Measurements from ENCODE around the gene GOSR2.

The GOSR2 gene

DNA sequence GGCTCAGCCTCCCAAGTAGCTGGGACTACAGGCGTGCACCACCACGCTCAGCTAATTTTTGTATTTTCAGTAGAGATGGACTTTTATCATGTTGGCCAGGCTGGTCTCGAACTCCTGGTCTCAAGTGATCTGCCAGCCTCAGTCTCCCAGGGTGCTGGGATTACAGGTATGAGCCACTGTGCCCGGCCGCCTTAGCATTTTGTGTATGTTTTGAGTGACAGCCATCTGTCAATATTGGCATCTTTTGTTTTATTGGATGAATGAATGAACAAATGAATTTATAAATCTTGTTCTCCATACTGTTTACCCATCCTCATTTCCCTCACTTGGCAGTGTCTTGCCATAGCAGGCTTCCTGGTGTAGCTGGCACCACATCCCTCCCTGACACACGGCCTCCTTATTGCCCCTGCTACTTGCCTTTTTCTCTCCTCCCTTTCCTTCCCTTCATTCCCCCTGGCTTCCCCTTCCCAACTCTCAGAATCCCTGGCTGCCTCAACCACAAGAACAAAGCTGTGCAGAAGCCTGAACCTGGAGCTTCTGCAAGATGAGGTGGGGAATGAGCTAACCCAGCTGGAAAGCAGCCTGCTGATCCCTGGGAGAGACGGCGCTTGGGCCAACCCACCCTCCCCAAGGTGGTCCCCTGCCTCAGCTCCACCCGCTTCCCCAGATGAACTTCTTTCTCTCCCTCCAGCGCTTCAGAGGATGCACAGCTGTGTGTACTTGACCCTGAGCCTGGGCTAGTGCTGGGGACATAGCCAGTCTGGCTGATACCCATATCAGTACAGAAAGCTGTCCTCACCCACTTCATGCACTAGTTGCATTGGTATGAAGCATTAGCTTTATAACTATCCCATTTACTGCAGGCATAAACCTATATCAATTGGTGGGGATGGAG, 37.3 kb upstream of the GOSR2 start:
- TF ChIP-seq POLR2AphosphoS5 (IDR thresholded peaks at IDR 0.05; ENCODE audit: low read depth, low read length) (no peak), FOXP2 (optimal IDR thresholded peaks at IDR 0.05; ENCODE audit: borderline replicate concordance, extremely low read depth, extremely low read length, insufficient read depth) (no peak), TAF1 (IDR thresholded peaks at IDR 0.05; ENCODE audit: borderline replicate concordance, insufficient read depth, low read length) (no peak), SIN3A (IDR thresholded peaks at IDR 0.05; ENCODE audit: borderline replicate concordance, insufficient read depth, low read length) (no peak)
- TF ChIP-seq, protein P1, sequence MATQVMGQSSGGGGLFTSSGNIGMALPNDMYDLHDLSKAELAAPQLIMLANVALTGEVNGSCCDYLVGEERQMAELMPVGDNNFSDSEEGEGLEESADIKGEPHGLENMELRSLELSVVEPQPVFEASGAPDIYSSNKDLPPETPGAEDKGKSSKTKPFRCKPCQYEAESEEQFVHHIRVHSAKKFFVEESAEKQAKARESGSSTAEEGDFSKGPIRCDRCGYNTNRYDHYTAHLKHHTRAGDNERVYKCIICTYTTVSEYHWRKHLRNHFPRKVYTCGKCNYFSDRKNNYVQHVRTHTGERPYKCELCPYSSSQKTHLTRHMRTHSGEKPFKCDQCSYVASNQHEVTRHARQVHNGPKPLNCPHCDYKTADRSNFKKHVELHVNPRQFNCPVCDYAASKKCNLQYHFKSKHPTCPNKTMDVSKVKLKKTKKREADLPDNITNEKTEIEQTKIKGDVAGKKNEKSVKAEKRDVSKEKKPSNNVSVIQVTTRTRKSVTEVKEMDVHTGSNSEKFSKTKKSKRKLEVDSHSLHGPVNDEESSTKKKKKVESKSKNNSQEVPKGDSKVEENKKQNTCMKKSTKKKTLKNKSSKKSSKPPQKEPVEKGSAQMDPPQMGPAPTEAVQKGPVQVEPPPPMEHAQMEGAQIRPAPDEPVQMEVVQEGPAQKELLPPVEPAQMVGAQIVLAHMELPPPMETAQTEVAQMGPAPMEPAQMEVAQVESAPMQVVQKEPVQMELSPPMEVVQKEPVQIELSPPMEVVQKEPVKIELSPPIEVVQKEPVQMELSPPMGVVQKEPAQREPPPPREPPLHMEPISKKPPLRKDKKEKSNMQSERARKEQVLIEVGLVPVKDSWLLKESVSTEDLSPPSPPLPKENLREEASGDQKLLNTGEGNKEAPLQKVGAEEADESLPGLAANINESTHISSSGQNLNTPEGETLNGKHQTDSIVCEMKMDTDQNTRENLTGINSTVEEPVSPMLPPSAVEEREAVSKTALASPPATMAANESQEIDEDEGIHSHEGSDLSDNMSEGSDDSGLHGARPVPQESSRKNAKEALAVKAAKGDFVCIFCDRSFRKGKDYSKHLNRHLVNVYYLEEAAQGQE (IDR thresholded peaks at IDR 0.05; ENCODE audit: insufficient read depth in 1 of 2, low read depth in 2 of 2, low read length in 2 of 2), result no peak

DNA sequence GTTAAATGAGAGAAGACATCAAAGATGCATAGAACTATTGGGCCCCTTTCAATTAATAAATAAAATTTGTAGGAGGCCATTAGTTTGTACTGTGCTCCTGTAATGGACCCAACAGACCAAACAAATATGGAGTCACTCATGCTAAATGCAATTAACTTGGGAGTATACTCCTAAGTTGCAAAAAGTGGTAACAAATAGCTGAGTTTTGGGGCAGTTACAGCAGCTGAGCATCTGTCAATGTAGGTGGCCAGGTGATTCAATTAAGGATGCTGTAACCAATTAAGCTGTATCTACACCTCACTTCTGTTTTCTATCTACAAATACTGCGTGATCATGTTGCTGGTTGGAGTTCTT, 36.7 kb upstream of the GOSR2 start:
- no peak for TF ChIP-seq SIN3A (IDR thresholded peaks at IDR 0.05; ENCODE audit: borderline replicate concordance, insufficient read depth, low read length)
- TF ChIP-seq FOXP2 (optimal IDR thresholded peaks at IDR 0.05; ENCODE audit: borderline replicate concordance, extremely low read depth, extremely low read length, insufficient read depth), result no peak
- no peak for TF ChIP-seq TAF1 (IDR thresholded peaks at IDR 0.05; ENCODE audit: borderline replicate concordance, insufficient read depth, low read length)
- TF ChIP-seq POLR2AphosphoS5 (IDR thresholded peaks at IDR 0.05; ENCODE audit: low read depth, low read length), result no peak
- TF ChIP-seq, protein P1 (IDR thresholded peaks at IDR 0.05; ENCODE audit: insufficient read depth in 1 of 2, low read depth in 2 of 2, low read length in 2 of 2), result no peak

DNA sequence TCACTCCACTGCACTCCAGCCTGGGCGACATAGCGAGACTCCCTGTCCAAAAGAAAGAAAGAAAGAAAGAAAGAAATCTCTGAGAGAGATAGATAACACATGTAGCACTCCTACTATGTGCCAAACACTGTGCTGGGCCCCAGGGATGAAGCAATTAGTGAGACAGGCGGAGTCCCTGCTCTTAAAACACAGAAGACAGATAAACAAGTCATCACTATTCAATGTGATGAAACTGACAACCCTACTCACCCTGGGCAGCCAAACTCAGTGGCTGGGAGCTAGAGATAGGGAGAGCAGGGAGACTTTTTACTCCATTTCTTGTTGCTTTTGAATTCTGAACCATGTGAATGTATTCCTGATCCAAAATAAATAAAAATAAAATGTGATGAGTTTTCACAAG, 35.2 kb upstream of the GOSR2 start:
- TF ChIP-seq TAF1 (IDR thresholded peaks at IDR 0.05; ENCODE audit: borderline replicate concordance, insufficient read depth, low read length), result no peak
- no peak for TF ChIP-seq POLR2AphosphoS5 (IDR thresholded peaks at IDR 0.05; ENCODE audit: low read depth, low read length)
- TF ChIP-seq, protein P1 (IDR thresholded peaks at IDR 0.05; ENCODE audit: insufficient read depth in 1 of 2, low read depth in 2 of 2, low read length in 2 of 2), result no peak
- TF ChIP-seq SIN3A (IDR thresholded peaks at IDR 0.05; ENCODE audit: borderline replicate concordance, insufficient read depth, low read length), result no peak
- TF ChIP-seq FOXP2 (optimal IDR thresholded peaks at IDR 0.05; ENCODE audit: borderline replicate concordance, extremely low read depth, extremely low read length, insufficient read depth), result no peak

DNA sequence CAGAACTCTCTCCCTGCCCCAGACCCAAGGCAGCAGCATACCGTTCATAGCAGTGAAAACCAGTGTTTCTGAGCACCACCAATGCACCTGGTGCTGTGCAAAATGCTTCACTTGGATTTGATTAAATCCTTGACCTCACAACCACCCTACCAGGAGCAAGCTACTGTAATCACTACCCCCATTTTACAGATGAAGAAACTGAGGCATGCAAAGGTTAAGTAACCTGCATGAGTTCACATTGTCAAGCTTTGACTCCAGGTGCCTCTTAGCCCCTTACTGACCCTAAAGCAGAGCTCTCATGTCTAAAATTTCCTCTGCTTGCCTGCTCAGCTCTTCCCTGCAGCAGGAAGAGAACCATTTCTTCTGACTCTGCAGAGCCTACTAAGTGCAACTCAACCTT, 34.2 kb upstream of the GOSR2 start:
- TF ChIP-seq, protein P1 (IDR thresholded peaks at IDR 0.05; ENCODE audit: insufficient read depth in 1 of 2, low read depth in 2 of 2, low read length in 2 of 2), result no peak
- TF ChIP-seq FOXP2 (optimal IDR thresholded peaks at IDR 0.05; ENCODE audit: borderline replicate concordance, extremely low read depth, extremely low read length, insufficient read depth) (no peak), TAF1 (IDR thresholded peaks at IDR 0.05; ENCODE audit: borderline replicate concordance, insufficient read depth, low read length) (no peak), POLR2AphosphoS5 (IDR thresholded peaks at IDR 0.05; ENCODE audit: low read depth, low read length) (no peak), SIN3A (IDR thresholded peaks at IDR 0.05; ENCODE audit: borderline replicate concordance, insufficient read depth, low read length) (no peak)
